K562 (cell line): ENCODE measurements around the gene DCUN1D3. TPM values are rescaled to one million over a fixed set of nuclear protein-coding genes. Genes with fewer than 3 reads are reported as not detected.

ENCODE experiments used
- ARID2 ChIP-seq: fragments of 450-650 bp; IDR thresholded peaks from 2 replicates; pipeline ENCODE4 v1.6.1; 2017; ENCODE audit warnings: antibody characterized with exemption, mild to moderate bottlenecking
- BACH1 ChIP-seq: fragments of 200-800 bp; sonication (Bioruptor generic); IDR thresholded peaks from 2 replicates; pipeline ENCODE4 v1.6.1; 2016; ENCODE audit warnings: missing genetic modification characterization, missing compliant biosample characterization
- DEAF1 ChIP-seq: fragments of 450-650 bp; formaldehyde crosslinking; IDR thresholded peaks from 2 replicates; pipeline ENCODE4 v1.4.0; 2020; ENCODE audit warnings: mild to moderate bottlenecking, moderate library complexity
- DIDO1 ChIP-seq: fragments of 450-650 bp; IDR thresholded peaks from 2 replicates; pipeline ENCODE4 v1.6.1; 2016; ENCODE audit warnings: low read depth, missing biosample characterization, missing genetic modification characterization
- ELK1 ChIP-seq: sonication (generic); formaldehyde crosslinking; IDR thresholded peaks from 2 replicates; pipeline ENCODE4 v1.8.1; 2022; ENCODE audit warnings: missing genetic modification reagents
- FOXM1 ChIP-seq, 2 experiments: fragments of 450-650 bp in 1 of 2; sonication (generic) in 1 of 2; formaldehyde crosslinking in 1 of 2; IDR thresholded peaks; 2 replicates each; pipeline versions ENCODE4 v1.6.1 to v1.9.0; 2017 to 2022; ENCODE audit warnings: low read depth in 2 of 2, mild to moderate bottlenecking in 2 of 2, missing genetic modification reagents in 1 of 2, moderate library complexity in 1 of 2
- GABPA ChIP-seq: fragments of 200-800 bp; sonication (Bioruptor generic); conservative IDR thresholded peaks from 2 replicates; pipeline ENCODE4 v1.6.1; 2016; ENCODE audit warnings: low read depth, missing genetic modification characterization, missing compliant biosample characterization
- IFI16 ChIP-seq: fragments of 250-450 bp; sonication (Bioruptor Pico); IDR thresholded peaks from 2 replicates; pipeline ENCODE4 v2.1.2; 2022; ENCODE audit warnings: mild to moderate bottlenecking, inconsistent platforms
- MAFG ChIP-seq: fragments of 450-650 bp; conservative IDR thresholded peaks from 2 replicates; pipeline ENCODE4 v1.6.1; 2016; ENCODE audit warnings: missing genetic modification characterization, missing compliant biosample characterization
- NR3C1 ChIP-seq: sonication (generic); formaldehyde crosslinking; IDR thresholded peaks from 2 replicates; pipeline ENCODE4 v1.8.1; 2022; ENCODE audit warnings: missing genetic modification reagents
- RB1 ChIP-seq: fragments of 450-650 bp; IDR thresholded peaks from 2 replicates; pipeline ENCODE4 v1.6.1; 2017; ENCODE audit warnings: low read depth, mild to moderate bottlenecking
- SETDB1 ChIP-seq: IDR thresholded peaks from one replicate; pipeline ENCODE4 v1.6.1; 2012; ENCODE audit warnings: low read length, control low read depth, inconsistent platforms
- ZNF324 ChIP-seq: fragments of 250-450 bp; sonication (Bioruptor Pico); IDR thresholded peaks from 2 replicates; pipeline ENCODE4 v1.4.0; 2020; ENCODE audit warnings: mild to moderate bottlenecking
- ZNF408 ChIP-seq: fragments of 250-450 bp; sonication (Bioruptor Pico); IDR thresholded peaks from 2 replicates; pipeline ENCODE4 v1.4.0; 2020; ENCODE audit warnings: low read depth, mild to moderate bottlenecking, moderate library complexity
- polyA plus RNA-seq, 8 experiments: library from polyadenylated mRNA; depleted of rRNA in 4 of 8; stranded (reverse) in 5 of 8; unstranded in 3 of 8; fragments of >200 nt; fragmentation: Nextera tagmentation in 2 of 8; fragmentation: Illumina TruSeq in 1 of 8; extraction: Ambion mirVana in 2 of 8; extraction: Trizol in 1 of 8; gene quantifications; 2 replicates each; pipeline versions ENCODE4 v1.2.1 to v1.2.3, GENCODE V29; 2011 to 2014; ENCODE audit warnings: inconsistent platforms in 1 of 8, missing spikeins in 1 of 8
- total RNA-seq, 7 experiments: library from RNA; depleted of rRNA in 6 of 7; stranded (reverse); fragments of >200 nt in 6 of 7; fragmentation: Illumina TruSeq in 2 of 7; extraction: Trizol in 2 of 7; gene quantifications; 2 replicates each; pipeline versions ENCODE4 v1.2.1 to v1.2.3, GENCODE V29; 2011 to 2021; ENCODE audit warnings: low replicate concordance in 1 of 7
- TF ChIP-seq, protein P1 (sequence below): sonication (generic); formaldehyde crosslinking; IDR thresholded peaks from 2 replicates; pipeline ENCODE4 v1.8.1; 2023; ENCODE audit warnings: mild to moderate bottlenecking, missing genetic modification reagents
- TF ChIP-seq, protein P2 (sequence below): fragments of 250-450 bp; sonication (Bioruptor Pico); IDR thresholded peaks from 2 replicates; pipeline ENCODE4 v1.8.0; 2021; ENCODE audit warnings: mild to moderate bottlenecking, moderate library complexity
- TF ChIP-seq, protein P3 (sequence below): fragments of 250-450 bp; sonication (Bioruptor Pico); IDR thresholded peaks from 2 replicates; pipeline ENCODE4 v1.5.0; 2021
- TF ChIP-seq, protein P4 (sequence below): fragments of 450-650 bp; IDR thresholded peaks from 2 replicates; pipeline ENCODE4 v1.6.1; 2018; ENCODE audit warnings: mild to moderate bottlenecking, low read depth; ENCODE audit not compliant: partially characterized antibody

The DCUN1D3 gene
- total and polyA plus RNA-seq, 9 of the 15 experiments (the other 6 are each of a cell fraction or from before 2014, with no cell fraction given), result 1.0 to 4.7 (median 2.2) TPM

DNA sequence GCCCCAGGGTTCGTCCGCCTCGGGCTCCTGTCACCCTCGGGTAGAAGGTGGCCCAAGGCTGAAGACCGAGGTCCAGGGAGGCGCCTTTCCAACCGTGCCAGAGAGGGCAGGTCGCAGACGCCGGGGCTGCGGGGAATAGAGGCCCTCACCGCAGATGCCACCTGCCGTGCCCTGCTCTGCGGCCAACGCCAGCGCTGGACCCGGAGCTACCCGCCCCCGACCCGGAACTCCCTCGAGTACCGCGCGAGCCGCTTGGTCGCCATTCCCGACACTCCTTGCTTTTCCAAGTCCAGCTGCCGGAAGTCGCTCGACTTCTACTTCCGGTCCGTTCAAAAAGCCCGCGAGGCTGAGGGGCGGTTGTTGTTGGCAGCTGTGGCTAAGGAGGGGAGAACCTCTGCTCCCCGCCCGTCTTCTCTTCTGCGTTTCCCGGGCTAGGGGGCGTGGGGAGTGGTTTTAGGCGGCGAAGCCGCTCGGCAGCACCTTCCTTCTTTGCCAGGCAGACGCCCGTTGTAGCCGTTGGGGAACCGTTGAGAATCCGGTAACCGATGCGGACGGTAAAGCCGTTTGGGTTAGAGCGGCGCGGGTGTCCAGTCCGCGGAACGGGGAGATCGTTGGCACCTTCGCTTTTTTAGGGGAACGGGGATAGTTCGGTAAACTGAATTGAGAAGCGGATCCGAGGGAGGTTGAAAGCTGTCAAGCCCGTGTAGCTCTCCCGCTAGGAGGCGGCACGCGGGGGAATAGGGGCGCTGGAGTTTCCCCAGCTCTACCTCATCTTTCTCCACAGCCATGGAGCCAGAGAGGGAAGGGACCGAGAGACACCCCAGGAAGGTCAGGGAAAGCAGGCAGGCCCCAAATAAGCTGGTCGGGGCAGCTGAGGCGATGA lies 93.7 kb downstream of the DCUN1D3 start, which contains the start of the genes ERI2 and REXO5 (continued):
- no peak for TF ChIP-seq IFI16 (CRISPR knock-in tag)
- 0 out of 2 replicates have a peak, but pooled peaks have one; percentile 31 for TF ChIP-seq NR3C1
- TF ChIP-seq, protein P1, sequence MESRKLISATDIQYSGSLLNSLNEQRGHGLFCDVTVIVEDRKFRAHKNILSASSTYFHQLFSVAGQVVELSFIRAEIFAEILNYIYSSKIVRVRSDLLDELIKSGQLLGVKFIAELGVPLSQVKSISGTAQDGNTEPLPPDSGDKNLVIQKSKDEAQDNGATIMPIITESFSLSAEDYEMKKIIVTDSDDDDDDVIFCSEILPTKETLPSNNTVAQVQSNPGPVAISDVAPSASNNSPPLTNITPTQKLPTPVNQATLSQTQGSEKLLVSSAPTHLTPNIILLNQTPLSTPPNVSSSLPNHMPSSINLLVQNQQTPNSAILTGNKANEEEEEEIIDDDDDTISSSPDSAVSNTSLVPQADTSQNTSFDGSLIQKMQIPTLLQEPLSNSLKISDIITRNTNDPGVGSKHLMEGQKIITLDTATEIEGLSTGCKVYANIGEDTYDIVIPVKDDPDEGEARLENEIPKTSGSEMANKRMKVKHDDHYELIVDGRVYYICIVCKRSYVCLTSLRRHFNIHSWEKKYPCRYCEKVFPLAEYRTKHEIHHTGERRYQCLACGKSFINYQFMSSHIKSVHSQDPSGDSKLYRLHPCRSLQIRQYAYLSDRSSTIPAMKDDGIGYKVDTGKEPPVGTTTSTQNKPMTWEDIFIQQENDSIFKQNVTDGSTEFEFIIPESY (CRISPR knock-in tag), result no peak
- TF ChIP-seq, protein P2, sequence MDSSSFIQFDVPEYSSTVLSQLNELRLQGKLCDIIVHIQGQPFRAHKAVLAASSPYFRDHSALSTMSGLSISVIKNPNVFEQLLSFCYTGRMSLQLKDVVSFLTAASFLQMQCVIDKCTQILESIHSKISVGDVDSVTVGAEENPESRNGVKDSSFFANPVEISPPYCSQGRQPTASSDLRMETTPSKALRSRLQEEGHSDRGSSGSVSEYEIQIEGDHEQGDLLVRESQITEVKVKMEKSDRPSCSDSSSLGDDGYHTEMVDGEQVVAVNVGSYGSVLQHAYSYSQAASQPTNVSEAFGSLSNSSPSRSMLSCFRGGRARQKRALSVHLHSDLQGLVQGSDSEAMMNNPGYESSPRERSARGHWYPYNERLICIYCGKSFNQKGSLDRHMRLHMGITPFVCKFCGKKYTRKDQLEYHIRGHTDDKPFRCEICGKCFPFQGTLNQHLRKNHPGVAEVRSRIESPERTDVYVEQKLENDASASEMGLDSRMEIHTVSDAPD, result no peak
- TF ChIP-seq, protein P3, sequence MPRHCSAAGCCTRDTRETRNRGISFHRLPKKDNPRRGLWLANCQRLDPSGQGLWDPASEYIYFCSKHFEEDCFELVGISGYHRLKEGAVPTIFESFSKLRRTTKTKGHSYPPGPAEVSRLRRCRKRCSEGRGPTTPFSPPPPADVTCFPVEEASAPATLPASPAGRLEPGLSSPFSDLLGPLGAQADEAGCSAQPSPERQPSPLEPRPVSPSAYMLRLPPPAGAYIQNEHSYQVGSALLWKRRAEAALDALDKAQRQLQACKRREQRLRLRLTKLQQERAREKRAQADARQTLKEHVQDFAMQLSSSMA (CRISPR knock-in tag), result peak; percentile 27; the same call in 1 of the 2 replicates
- peak; percentile 99 for TF ChIP-seq GABPA (tag)
- peak; percentile 70 for TF ChIP-seq RB1
- TF ChIP-seq ARID2, result no peak
- TF ChIP-seq, protein P4, sequence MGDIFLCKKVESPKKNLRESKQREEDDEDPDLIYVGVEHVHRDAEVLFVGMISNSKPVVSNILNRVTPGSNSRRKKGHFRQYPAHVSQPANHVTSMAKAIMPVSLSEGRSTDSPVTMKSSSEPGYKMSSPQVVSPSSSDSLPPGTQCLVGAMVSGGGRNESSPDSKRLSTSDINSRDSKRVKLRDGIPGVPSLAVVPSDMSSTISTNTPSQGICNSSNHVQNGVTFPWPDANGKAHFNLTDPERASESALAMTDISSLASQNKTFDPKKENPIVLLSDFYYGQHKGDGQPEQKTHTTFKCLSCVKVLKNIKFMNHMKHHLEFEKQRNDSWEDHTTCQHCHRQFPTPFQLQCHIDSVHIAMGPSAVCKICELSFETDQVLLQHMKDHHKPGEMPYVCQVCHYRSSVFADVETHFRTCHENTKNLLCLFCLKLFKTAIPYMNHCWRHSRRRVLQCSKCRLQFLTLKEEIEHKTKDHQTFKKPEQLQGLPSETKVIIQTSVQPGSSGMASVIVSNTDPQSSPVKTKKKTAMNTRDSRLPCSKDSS, result no peak
- peak; percentile 97 for TF ChIP-seq FOXM1 (IDR thresholded peaks at IDR 0.05; ENCODE audit: low read depth)
- TF ChIP-seq FOXM1 (CRISPR knock-in tag; IDR thresholded peaks at IDR 0.05; ENCODE audit: low read depth), result no peak
- peak; percentile 58; the same call in 1 of the 2 replicates for TF ChIP-seq DIDO1 (tag)
- no peak for TF ChIP-seq SETDB1
- no peak for TF ChIP-seq BACH1
- no peak for TF ChIP-seq ELK1
- TF ChIP-seq DEAF1 (CRISPR knock-in tag), result no peak
- no peak for TF ChIP-seq MAFG (tag)
- 0 out of 2 replicates have a peak, but pooled peaks have one; percentile 19 for TF ChIP-seq ZNF324
- TF ChIP-seq ZNF408 (CRISPR knock-in tag), result no peak
